Astrocyte (in vitro differentiated cells and primary cell): ENCODE data around the gene MACC1.

ENCODE experiments used
- EZH2 ChIP-seq: IDR thresholded peaks from 2 replicates; pipeline ENCODE4 v1.6.1; 2012; ENCODE audit warnings: mild to moderate bottlenecking, low read length, inconsistent platforms; ENCODE audit not compliant: insufficient read depth
- TF ChIP-seq, protein P1 (sequence below): IDR thresholded peaks from 2 replicates; pipeline ENCODE4 v1.5.1; 2011; ENCODE audit warnings: low read depth, mild to moderate bottlenecking, inconsistent platforms, low read length, moderate library complexity; ENCODE audit not compliant: insufficient read depth

- TF ChIP-seq, protein P1, sequence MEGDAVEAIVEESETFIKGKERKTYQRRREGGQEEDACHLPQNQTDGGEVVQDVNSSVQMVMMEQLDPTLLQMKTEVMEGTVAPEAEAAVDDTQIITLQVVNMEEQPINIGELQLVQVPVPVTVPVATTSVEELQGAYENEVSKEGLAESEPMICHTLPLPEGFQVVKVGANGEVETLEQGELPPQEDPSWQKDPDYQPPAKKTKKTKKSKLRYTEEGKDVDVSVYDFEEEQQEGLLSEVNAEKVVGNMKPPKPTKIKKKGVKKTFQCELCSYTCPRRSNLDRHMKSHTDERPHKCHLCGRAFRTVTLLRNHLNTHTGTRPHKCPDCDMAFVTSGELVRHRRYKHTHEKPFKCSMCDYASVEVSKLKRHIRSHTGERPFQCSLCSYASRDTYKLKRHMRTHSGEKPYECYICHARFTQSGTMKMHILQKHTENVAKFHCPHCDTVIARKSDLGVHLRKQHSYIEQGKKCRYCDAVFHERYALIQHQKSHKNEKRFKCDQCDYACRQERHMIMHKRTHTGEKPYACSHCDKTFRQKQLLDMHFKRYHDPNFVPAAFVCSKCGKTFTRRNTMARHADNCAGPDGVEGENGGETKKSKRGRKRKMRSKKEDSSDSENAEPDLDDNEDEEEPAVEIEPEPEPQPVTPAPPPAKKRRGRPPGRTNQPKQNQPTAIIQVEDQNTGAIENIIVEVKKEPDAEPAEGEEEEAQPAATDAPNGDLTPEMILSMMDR = no peak
- no peak for TF ChIP-seq EZH2
Observed at GRCh38 chr7:20225384-20225783, 8.2 kb upstream of the MACC1 start.
